SW480 (cell line): Measurements from ENCODE around the gene FBXW11.
"Not testable (repeated sequence)": the region's sequence is repeated elsewhere in the genome, so short reads cannot be mapped to it uniquely, and the experiment has no call there.

ENCODE experiments used
- DNase-seq: peaks from one replicate; pipeline ENCODE4 v3.0.0-alpha.2; 2016; ENCODE audit warnings: low spot score

The FBXW11 gene

DNA sequence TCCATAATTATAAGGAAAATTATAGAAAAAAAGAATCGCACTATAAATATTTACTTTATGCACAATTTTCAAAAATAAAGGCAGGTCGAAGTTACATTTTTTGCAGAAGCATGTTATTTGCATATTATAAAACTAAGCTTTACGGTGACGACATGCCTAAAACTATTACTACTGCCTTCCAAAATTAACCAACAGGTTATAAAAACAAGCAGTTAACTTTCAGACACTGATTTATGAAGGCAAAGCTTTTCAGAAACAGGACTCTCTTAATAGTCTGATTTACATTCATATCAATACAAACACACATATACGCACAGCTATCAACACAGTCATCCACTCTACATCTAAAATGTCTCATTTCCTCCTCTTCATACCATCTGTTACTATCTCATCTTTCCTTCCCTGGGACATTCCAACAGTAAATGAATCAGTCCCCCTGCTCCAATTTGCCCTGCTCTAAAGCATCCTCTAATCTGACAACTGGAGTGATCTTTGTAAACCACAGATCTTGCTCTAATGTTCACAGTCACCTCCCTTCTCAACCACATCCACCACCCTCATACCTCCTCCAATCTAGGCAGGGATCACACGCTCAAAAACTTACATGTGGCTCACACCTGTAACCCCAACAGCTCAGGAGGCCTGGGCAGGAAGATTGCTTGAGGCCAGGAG lies 21.6 kb downstream of the FBXW11 start:
- DNase-seq = no peak

DNA sequence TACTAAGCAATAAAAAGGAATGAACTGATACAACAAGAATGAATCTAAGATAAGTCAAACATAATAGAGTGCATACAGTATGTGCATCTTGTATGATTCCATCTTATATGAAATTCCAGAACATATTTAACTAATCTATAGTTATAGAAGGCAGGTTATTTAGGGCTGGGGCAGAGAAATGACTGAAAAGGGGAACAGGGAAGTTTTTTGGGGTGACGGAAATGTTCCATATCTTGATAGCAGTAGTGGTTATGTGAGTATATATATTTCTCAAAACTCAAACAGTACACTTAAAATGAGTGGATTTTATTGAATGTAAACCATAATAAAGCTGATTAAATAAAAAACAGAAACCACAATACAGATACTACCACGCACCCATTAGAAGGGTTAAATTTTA lies 24.6 kb downstream of the FBXW11 start:
- DNase-seq = no peak

DNA sequence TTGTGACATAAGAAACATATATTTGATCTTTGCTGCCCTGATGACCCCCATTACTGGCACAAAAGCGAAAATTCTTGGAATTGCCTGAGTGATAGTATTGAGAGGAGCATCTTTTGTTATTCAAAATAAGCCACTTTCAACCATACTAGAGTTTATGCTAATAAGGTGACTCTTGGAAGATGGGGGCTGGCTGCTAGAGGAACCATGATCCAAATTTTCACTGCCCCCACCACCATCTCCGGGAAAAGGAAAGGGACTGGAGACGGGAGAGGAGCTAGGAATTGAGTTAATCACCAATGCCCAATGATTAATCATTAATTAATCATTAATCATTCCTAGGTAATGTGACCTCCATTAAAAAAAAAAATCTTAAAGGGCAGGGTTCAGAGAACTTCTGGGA lies 25.6 kb downstream of the FBXW11 start:
- no peak for DNase-seq

DNA sequence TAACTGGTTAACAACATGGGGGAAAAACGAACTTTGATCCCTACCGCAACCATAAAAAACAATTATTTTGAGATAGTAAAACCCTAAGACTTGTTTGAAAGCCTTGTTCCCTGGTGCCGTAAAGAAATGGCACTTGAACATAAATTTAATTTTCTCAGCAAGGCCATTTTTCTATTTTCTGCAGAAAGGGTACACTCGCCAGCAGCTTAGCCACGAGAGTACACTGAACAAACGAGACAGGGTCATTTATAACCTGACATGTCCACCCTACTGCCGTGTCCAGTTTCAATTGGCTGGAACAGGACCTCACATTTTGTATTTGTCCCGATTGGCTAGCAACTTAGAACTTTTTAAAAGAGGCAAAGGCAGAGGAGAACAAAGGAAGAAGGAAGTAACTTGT lies 26.8 kb downstream of the FBXW11 start:
- no peak for DNase-seq

DNA sequence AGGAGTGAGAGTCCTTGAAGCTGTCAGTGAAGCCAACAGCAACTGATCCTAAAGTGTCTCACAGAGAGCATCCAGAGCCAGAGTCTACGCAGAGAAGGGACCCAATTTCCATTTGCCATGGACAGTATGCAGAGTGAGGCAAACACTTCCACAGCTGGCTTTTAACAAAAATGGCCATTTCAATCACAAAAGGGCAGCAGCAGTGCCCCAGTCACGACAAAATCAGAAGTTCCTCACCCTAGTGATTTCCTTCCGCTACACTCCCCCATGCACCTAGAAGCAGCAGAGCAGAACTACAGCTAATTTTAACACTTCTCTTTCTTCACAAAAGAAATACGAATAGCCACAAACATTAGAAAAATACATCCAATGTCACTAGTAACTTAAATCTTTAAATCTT lies 27.9 kb downstream of the FBXW11 start:
- no peak for DNase-seq

DNA sequence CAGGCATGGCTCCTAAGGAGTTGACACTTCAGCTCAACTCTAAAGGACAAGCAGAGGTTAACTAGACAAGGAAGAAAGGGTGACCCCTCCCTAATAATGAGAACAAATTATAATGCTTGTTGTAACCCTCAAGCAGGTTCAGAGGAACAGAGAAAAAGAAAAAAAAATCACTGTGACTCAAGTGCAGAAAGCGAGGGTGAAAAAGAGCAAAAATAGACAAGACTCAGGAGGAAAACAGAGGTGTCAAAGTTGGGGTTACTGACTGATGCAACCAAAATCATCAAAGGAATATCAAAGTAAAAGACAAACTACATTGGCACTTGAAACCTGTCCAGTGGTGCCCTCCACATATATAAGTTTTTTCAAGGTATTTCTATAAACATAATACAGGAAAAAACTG lies 28.4 kb downstream of the FBXW11 start:
- no peak for DNase-seq

DNA sequence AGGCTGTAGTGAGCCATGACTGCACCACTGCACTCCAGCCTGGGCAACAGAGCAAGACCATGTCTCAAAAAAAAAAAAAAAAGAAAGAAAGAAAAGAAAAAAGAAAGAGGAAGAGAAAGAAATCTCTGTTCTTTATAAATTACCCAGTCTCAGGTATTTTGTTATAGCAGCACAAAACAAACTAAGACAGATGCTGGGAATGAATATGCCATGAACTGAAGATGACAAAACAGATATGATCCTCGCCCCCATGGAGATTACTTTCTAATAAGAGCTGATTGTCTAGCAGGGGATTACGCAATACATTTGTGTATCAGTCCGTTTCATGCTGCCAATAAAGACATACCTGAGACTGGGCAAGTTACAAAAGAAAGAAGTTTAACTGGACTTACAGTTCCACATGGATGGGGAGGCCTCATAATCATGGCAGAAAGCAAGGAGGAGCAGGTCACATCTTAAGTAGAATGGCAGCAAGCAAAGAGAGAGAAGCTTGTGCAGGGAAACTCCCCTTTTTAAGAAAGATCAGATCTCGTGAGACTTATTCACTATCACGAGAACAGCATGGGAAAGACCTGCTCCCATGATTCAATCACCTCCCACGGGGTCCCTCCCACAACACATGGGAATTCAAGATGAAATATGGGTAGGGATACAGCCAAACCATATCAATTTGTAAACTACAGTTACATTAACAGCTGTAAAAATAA lies 29.0 kb downstream of the FBXW11 start:
- DNase-seq = not testable (repeated sequence)

DNA sequence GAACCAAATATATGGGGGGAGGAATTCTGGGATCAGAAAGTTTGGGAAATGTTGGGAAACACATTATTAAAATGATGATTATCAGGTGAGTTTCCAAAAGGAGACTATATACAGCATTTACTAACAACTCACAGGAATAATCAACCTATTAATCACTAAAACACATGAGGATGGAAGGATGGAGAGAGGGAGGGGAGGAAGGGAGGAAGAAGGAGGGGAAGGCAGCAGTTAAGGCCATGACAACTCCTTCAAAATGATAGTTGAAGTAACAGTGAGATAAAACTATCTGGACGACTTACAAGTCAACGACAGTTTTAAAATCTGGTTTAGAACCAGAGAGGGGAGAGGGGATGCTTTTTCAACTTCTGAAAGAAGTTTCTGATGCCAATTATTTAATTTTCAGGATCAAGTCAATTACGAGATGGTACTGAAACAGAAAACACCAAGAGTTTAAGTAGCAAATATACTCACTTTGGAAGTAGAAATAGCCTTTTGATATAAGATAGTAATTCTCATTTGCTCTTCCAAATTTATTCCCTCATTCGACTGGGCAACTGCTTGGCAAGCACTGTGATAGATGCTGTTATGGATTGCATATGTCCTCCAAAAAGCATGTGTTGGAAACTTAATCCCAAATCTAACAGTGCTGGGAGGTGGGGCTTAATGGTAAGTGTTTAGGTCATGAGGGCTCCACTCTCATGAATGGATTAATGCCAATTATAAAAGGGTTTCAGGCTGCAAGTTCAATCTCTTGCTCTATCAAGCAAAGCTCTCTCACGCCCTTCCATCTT lies 30.4 kb downstream of the FBXW11 start:
- no peak for DNase-seq

DNA sequence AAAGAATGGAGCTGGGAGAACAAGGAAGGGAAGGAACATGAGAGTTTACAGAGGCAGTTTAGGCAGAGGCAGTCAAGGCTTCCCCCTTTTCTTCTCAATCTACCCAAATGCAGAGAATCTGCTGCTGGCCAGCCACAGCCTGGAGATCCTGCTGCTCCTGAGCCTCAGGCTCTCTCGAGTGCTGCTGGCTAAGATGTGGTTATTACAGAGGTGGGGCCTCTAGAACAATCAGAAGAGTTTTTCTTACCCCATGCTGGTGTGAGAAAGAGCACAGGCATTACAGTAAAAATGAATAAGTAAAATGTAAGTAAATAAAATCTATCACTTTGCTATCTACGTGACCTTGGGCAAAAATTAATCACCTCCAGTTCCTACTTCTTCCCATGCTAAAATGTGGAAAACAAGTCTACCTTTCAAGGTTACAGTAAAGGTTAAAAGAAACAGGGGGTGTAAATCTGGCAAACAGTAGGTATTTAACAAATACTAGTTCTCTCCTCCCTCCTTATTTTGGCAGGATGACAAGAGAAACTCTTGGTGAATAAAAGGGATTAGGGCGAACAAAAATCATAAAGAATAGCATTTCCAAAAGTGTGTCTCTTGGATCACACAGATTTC lies 31.1 kb downstream of the FBXW11 start:
- DNase-seq = no peak

DNA sequence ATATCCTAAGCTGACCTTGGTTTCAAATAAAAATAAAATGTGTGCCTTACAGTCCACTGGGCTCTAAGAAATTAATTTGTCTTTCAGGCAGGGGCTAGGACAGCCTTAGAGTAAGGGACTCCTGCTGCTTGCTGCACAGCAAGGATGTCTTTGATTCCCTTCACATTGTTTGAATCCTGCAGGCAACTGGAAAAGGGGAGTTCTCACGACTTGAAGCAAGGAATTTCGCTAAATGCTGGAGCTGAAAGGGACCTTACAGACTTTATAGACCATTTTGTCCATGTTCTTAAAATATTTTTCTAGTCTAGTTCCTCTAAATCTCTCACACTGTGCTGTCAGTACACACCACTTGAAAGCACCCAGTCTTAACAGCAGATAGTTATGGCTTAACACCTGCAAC lies 35.6 kb downstream of the FBXW11 start:
- DNase-seq = no peak

DNA sequence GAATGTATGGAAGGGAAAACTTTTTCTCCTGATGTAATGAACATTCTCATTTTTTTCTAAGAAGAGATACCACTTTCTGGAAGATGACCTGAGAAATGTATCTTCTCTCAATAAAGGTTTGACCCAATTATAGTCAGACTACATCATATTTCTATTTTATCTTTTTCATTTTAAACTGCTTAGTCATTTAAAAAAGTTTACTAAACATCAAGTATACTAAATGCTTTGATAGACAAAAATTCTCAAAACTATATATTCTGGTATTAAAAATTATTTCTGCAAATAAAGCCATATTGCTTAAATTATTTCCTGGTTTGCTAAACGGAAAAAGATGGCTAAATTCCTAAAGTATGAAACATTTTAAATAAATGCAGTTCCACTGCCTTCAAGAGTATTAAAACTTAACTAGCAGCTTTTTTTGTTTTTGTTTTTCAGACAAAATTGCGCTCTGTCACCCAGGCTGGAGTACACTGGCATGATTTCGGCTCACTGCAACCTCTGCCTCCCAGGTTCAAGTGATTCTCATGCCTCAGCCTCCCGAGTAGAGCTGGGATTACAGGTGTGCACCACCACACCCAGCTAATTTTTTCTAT lies 37.1 kb downstream of the FBXW11 start:
- no peak for DNase-seq

DNA sequence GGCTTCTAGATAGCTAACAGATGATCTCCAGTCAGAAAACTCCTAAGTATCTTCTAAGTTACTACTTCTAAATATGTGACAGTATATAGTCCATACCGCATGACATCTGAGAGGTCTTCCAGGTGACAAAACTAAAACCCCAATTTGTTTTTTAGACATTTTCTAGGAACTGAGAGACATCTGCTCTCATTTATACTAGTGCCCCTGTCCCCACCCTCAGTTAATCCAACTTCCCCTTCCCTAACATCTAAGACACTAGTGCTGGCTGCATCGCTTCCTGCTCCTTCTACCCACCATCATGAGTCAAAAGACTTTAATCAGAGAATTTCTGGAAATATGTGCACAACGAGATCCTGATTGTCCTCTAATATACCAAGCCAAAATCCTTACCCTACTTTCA lies 37.9 kb downstream of the FBXW11 start:
- DNase-seq = no peak

DNA sequence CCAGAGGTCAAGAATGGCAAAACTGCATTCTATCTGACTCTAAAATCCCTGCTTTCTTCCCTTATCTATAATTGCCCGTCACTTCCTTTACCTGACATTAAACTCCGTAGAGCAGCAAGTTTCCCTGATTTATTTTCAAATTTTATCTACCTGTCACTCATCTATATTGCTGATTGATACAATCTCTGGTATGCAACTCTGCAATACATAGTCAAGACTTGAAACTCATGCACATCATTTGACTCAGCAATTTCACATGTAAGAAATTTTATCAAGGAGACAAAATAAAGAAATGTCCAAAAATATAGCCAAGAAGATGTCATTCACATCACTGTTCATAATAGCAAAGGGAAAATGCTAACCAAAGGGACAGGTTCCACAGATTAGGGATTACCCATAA lies 39.5 kb downstream of the FBXW11 start:
- no peak for DNase-seq

DNA sequence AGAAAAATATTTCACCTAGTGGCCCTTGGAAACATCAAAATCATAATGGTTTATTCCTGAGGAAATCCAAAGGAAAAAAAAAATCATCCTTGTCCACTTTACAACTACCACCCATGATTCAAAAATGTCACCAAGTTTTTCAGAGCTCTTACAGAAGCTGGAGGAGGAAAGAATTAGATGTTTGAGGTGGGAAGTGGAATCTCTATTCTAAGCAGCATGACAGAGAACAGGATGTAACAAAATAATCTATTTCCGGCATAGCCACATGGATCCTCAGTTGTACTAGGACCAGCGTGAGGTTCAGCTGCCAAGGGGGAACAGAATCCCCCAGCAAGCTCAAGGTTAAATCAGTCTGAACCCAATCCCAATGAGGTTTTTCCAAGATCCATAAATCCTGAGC lies 40.2 kb downstream of the FBXW11 start:
- DNase-seq = no peak

DNA sequence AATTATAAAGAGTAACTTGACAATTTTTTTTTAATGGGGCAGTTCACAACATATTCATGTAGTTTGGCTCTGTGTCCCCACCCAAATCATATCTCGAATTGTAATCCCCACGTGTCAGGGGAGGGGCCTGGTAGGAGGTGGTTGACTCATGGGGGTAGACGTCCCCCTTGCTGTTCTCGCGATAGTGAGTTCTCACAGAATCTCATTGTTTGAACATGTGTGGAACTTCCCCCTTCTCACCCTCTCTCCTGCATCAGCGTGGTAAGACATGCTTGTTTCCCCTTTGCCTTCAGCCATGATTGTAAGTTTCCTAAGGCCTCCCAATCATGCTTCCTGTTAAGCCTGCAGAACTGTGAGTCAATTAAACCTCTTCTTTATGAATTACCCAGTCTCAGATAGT lies 40.7 kb downstream of the FBXW11 start:
- no peak for DNase-seq

DNA sequence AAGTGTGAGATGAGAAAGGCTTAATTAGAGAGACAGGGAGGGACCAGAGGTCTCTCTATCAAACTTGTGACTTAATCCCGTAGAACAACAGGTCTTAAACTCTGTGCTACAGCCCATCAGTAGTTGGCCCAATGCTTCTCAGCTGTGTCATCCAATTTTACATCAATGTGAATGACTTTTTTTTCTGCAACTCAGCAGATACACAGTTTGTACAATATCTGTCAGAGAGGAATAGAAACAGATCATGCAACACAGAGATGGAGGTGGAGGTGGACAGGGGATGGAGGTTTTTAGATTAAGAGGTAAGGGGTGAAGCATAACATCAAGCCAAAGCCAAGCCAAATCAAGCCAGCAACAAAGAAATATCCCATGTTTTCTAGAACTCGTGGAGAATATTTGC lies 43.0 kb downstream of the FBXW11 start:
- no peak for DNase-seq

DNA sequence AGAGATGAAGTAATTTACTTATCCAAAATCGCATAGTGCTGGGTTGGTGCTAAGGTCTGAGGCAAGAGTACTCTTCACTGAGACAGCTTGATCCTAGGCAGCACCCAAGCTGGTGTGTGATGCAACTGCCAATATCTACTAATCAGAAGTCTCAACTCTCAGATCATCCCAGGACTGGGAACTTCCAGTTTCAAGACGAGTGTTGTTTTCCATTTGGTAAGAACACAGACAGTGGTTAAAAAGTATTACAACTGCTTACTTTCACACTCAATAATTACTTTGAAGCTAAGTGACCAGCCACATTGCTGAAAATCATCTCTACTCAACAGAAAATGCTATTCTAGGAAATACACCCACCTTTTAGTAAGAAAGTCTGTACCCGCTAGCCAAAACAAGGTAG lies 45.3 kb downstream of the FBXW11 start:
- DNase-seq = no peak

DNA sequence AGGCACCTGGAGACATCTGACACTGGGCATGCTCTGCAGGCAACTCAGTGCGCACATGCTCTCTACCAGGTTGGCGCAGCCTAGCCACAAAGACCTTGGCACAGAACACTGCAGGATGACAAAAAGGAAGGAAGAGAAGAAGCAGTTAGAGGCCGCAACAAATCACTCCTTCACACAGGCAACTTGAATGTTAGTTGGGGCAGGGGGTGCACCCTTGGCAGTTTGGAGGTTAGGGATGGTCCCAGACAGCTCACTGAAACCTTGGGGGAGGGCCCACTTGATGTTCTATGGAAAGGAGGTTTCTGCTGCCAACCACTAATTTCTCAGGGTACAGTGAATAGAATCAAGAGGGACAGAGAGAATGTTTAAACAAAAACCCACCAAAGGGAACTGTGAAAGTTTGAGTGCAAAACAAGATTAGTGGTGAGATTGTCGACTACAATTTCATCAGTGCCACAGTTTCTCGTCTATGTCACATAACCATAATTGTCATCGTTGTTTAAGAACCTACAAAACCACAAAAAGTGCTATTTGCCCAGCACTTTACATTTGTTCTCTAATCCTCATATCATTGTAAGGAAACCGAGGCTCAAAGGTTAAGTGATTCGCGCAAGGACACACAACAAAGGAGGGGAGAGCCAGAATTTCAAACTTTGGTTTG lies 48.7 kb downstream of the FBXW11 start:
- DNase-seq = no peak

DNA sequence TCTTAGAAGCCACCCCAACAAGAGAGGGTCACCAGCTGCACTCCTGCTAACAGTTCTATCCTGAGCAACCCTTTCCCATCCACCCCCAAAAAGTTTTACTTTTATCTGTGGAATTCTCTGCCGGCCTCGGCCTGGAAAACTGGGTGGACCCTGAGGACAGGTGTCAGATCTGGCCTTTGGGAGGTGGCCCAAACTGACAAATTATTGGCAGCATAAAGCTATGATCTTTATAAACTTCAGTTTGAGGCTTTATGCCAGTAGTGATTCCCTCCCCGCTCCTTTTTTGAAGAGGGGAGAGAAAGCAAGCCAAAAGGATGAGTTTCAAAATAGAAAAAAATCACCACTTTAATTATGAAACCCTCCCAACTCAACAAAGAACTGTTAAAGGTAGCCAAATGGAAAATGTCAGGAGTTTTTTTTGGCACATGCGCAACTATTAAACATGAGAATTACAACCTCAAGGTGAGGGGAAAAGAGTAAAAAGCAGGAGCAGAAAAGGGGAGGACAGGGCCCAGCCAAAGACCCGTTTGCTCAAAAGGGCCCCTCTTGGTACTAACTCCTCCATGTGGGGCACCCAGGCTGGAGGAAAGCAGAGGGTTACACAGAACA lies 49.4 kb downstream of the FBXW11 start:
- DNase-seq = no peak

DNA sequence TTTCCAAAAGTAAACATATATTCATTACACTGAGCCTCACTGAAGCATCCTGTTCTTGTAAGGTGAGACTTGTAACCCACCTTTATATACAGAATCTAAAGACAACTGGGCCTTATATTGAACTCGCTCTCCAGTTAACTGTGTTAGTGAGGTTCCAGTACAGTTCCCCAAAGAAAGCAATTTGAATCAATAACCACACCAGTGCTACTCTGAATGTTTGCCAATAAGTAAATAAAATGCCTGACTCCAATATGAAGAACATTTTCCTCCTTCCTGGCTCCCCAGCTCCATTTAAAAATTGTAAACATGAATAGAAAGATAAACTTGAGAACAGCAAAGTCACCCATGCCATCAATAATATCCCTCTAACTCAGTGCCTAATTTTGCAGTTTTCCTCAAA lies 50.1 kb downstream of the FBXW11 start:
- DNase-seq = no peak

DNA sequence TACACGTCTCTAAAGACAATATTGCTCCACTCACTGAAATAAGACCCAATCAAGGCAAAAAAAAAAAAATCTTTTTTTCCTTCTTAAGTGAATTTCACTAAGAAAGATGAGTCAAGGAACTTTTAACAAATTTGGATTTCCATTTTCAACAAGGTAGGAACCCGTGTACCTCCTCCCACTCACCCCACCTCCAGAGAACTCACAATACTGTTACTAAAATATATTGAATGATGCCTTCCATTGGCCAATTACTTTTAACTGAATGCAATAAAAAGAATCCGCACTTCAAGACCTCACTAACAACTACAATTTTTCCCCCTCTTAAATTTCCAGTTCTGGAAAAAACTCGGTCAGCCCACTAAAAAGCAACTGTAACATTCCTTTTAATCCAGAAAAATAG lies 50.7 kb downstream of the FBXW11 start:
- DNase-seq = no peak

DNA sequence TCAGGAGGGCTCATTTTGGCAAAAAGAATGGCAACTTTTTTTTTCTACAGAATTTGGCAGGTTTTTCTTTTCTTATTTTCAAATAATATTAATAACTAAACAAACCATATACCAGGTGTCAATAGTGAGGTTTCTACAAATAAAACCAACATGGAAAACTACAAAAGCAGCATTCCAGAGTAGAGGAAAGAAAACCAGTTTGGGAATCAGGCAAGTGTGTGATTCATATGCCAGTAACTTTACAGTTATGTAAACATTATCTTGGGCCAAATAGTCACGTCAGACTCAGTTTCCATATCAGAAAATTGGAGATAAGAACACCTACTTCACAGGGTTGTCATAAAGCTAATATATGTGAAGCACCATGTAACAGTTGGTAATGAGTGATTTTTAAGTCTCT lies 51.7 kb downstream of the FBXW11 start:
- DNase-seq = no peak
